IMR-90 (cell line): Measurements from ENCODE around the gene DSC2. TPM values are rescaled to one million over a fixed set of nuclear protein-coding genes. Genes with fewer than 3 reads are reported as not detected.
A peak's percentile ranks its signal among the peaks of the same experiment; 100 is the strongest.
"Not testable (repeated sequence)": the region's sequence is repeated elsewhere in the genome, so short reads cannot be mapped to it uniquely, and the experiment has no call there.

ENCODE experiments used
- ATAC-seq: fragments of 200-7000 bp; cut with Tn5 transposase; 2 replicates; pipeline ENCODE4 v1.9.1; 2020; ENCODE audit warnings: low read depth, mild to moderate bottlenecking, moderate library complexity
- BruUV-seq: library from RNA; stranded (reverse); fragments of 400-500 nt; replicated peaks from 2 replicates; lab custom pipeline; 2021; lab: Mats Ljungman, UMichigan
- CTCF ChIA-PET: fragments of 300-600 bp; formaldehyde crosslinking; extraction: SDS; loops from one replicate; lab custom pipeline; 2021; ENCODE audit warnings: antibody characterized with exemption; lab: Yijun Ruan, JAX
- POLR2A ChIA-PET: fragments of 300-600 bp; sonication (Branson Sonifier 250); formaldehyde crosslinking; loops from one replicate; lab custom pipeline; 2022; ENCODE audit warnings: antibody characterized with exemption; ENCODE audit not compliant: unreplicated experiment; lab: Charles Lee
- DNase-seq: peaks from one replicate; pipeline ENCODE4 v3.0.0; 2013
- H2AFZ ChIP-seq: replicated peaks from 2 replicates; pipeline ENCODE3; 2013; ENCODE audit warnings: low read length, mild to moderate bottlenecking; ENCODE audit not compliant: poor library complexity
- H2AK5ac ChIP-seq: 2 replicates; pipeline ENCODE4 v1.6.1; 2013; ENCODE audit warnings: low read depth, low read length, inconsistent platforms
- H2AK9ac ChIP-seq: replicated peaks from 2 replicates; pipeline ENCODE3; 2013; ENCODE audit warnings: mild to moderate bottlenecking, low read depth, low read length, moderate library complexity; ENCODE audit not compliant: poor library complexity
- H2BK120ac ChIP-seq: 2 replicates; pipeline ENCODE4 v1.6.1; 2013; ENCODE audit warnings: low read depth, low read length, inconsistent platforms
- H2BK15ac ChIP-seq: 3 replicates; pipeline ENCODE4 v1.6.1; 2013; ENCODE audit warnings: low read depth, low read length, inconsistent platforms
- H2BK20ac ChIP-seq: 2 replicates; pipeline ENCODE4 v1.6.1; 2013; ENCODE audit warnings: low read depth, mild to moderate bottlenecking, inconsistent platforms, low read length, moderate library complexity
- H2BK5ac ChIP-seq: 2 replicates; pipeline ENCODE4 v1.6.1; 2013; ENCODE audit warnings: mild to moderate bottlenecking, low read depth, low read length, inconsistent platforms; ENCODE audit not compliant: poor library complexity, severe bottlenecking
- H3K14ac ChIP-seq: replicated peaks from 2 replicates; pipeline ENCODE4 v1.6.1; 2013; ENCODE audit warnings: low read depth, low read length, inconsistent platforms
- H3K18ac ChIP-seq: 2 replicates; pipeline ENCODE4 v1.6.1; 2013; ENCODE audit warnings: low read depth, low read length, control low read depth
- H3K23ac ChIP-seq: 2 replicates; pipeline ENCODE4 v1.6.1; 2013; ENCODE audit warnings: low read depth, low read length, inconsistent platforms
- H3K27ac ChIP-seq: 2 replicates; pipeline ENCODE4 v1.5.1; 2013; ENCODE audit warnings: mild to moderate bottlenecking, control low read depth, low read length; ENCODE audit not compliant: insufficient read depth
- H3K27me3 ChIP-seq: 2 replicates; pipeline ENCODE4 v1.6.1; 2013; ENCODE audit warnings: low read length; ENCODE audit not compliant: control insufficient read depth, insufficient read depth
- H3K36me3 ChIP-seq: 2 replicates; pipeline ENCODE4 v1.6.1; 2013; ENCODE audit warnings: low read length, mixed read lengths; ENCODE audit not compliant: control insufficient read depth, insufficient read depth
- H3K4ac ChIP-seq: 2 replicates; pipeline ENCODE4 v1.6.1; 2013; ENCODE audit warnings: low read depth, low read length, inconsistent platforms
- H3K4me1 ChIP-seq: 2 replicates; pipeline ENCODE4 v1.6.1; 2013; ENCODE audit warnings: low read length, mixed read lengths; ENCODE audit not compliant: control insufficient read depth, insufficient read depth
- H3K4me2 ChIP-seq: 2 replicates; pipeline ENCODE4 v1.6.1; 2013; ENCODE audit warnings: low read depth, mild to moderate bottlenecking, control low read depth, low read length, moderate library complexity
- H3K4me3 ChIP-seq: 2 replicates; pipeline ENCODE4 v1.5.1; 2013; ENCODE audit warnings: low read depth, mild to moderate bottlenecking, control low read depth, low read length, moderate library complexity; ENCODE audit not compliant: insufficient read depth
- H3K56ac ChIP-seq: 2 replicates; pipeline ENCODE4 v1.6.1; 2013; ENCODE audit warnings: low read length, inconsistent platforms; ENCODE audit not compliant: insufficient read depth; ENCODE audit errors: extremely low read depth
- H3K79me1 ChIP-seq, 2 experiments: 2 replicates each; pipeline ENCODE4 v1.6.1; 2013; ENCODE audit warnings: low read length in 2 of 2, inconsistent platforms in 1 of 2, low read depth in 1 of 2
- H3K9ac ChIP-seq: 2 replicates; pipeline ENCODE4 v1.6.1; 2013; ENCODE audit warnings: low read depth, low read length, control low read depth
- H3K9me1 ChIP-seq: 2 replicates; pipeline ENCODE4 v1.6.1; 2013; ENCODE audit warnings: low read length, inconsistent platforms; ENCODE audit not compliant: insufficient read depth
- H3K9me3 ChIP-seq: 2 replicates; pipeline ENCODE4 v1.6.1; 2013; ENCODE audit warnings: low read length; ENCODE audit not compliant: control insufficient read depth, insufficient read depth
- H4K20me1 ChIP-seq: 2 replicates; pipeline ENCODE4 v1.6.1; 2013; ENCODE audit warnings: low read length, inconsistent platforms; ENCODE audit not compliant: insufficient read depth
- H4K5ac ChIP-seq: 2 replicates; pipeline ENCODE4 v1.6.1; 2013; ENCODE audit warnings: mild to moderate bottlenecking, low read depth, low read length, control low read depth
- H4K8ac ChIP-seq, 2 experiments: 2 replicates each; pipeline ENCODE4 v1.6.1; 2013; ENCODE audit warnings: low read depth in 2 of 2, low read length in 2 of 2, control low read depth in 1 of 2, inconsistent platforms in 1 of 2
- H4K91ac ChIP-seq: 2 replicates; pipeline ENCODE4 v1.6.1; 2013; ENCODE audit warnings: low read depth, low read length, inconsistent platforms; ENCODE audit not compliant: insufficient read depth
- ELK1 ChIP-seq: fragments of 150-350 bp; IDR thresholded peaks from 2 replicates; pipeline ENCODE4 v1.6.1; 2016; ENCODE audit warnings: low read depth, mild to moderate bottlenecking, low read length, moderate library complexity, borderline replicate concordance
- FOS ChIP-seq: fragments of 150-350 bp; IDR thresholded peaks from 2 replicates; pipeline ENCODE4 v1.6.1; 2016; ENCODE audit warnings: low read depth, low read length
- WGBS, 2 experiments: methylation state at CpG; one replicate each; pipeline versions ENCODE4 v1.1.5 to v1.1.7; 2013; ENCODE audit warnings: missing lambda C conversion rate in 2 of 2; ENCODE audit not compliant: insufficient read length in 1 of 2; ENCODE audit errors: extremely low coverage in 2 of 2; 5-methylcytosine and 5-hydroxymethylcytosine counted together
- dilution Hi-C: fragments of 300-500 bp; cut with HindIII; formaldehyde crosslinking; loops from one replicate; pipeline ENCODE4 v1.14.3; 2018; ENCODE audit warnings: low sequenced_read_pairs; ENCODE audit not compliant: unreplicated experiment
- in situ Hi-C: fragments of 300-500 bp; cut with MboI; formaldehyde crosslinking; loops from 3 replicates; pipeline ENCODE4 v1.14.3; 2019; ENCODE audit warnings: low sequenced_read_pairs, inconsistent platforms, mixed read lengths
- intact Hi-C: fragments of 100-400 bp; cut with micrococcal nuclease; formaldehyde crosslinking; loops from 2 replicates; pipeline ENCODE4 v1.10.0; 2022
- polyA plus RNA-seq, 3 experiments: library from polyadenylated mRNA; depleted of rRNA; stranded (reverse); fragments of >200 nt; gene quantifications; 2 replicates each; pipeline ENCODE4 v1.2.3, GENCODE V29; 2012; ENCODE audit warnings: low replicate concordance in 1 of 3
- total RNA-seq: library from RNA; depleted of rRNA; stranded (reverse); fragments of >200 nt; gene quantifications from 2 replicates; pipeline ENCODE4 v1.2.3, GENCODE V29; 2012

The DSC2 gene
- total and polyA plus RNA-seq, 2 of the 4 experiments (the other 2 are of a cell fraction): not detected

- Histone ChIP-seq H3K23ac (no peak overlapping the region), H3K27ac (no peak overlapping the region), H3K36me3 (no peaks in the 10 kb centered on the region), H3K4me1 (no peaks in the 10 kb centered on the region), H4K5ac (no peak overlapping the region), H3K4me2 (no peak overlapping the region), H2BK20ac (no peak overlapping the region), H2BK5ac (no peak overlapping the region), H2BK120ac (no peak overlapping the region), H2AK5ac (no peak overlapping the region), H3K79me1 (no peaks in the 10 kb centered on the region), H4K20me1 (no peaks in the 10 kb centered on the region), H3K4ac (no peak overlapping the region), H3K9me3 (no peaks in the 10 kb centered on the region; the same call in 1 of the 2 replicates), H3K9ac (no peak overlapping the region), H3K14ac (no peak overlapping the region), H3K18ac (no peak overlapping the region), H4K91ac (no peak overlapping the region), H3K56ac (no peak overlapping the region), H2AK9ac (no peak overlapping the region), H3K4me3 (no peak overlapping the region), H2BK15ac (no peak overlapping the region), H2AFZ (no peak overlapping the region), H4K8ac (no peak overlapping the region), H3K9me1 (no peaks in the 10 kb centered on the region), H3K27me3 (no peaks in the 10 kb centered on the region)
- no TSS peak for BruUV-seq
- no peak for DNase-seq
- CTCF ChIA-PET: no interaction called here
- dilution Hi-C loops (no loop called here), in situ Hi-C loops (no loop called here), intact Hi-C loops (no loop called here)
- TF ChIP-seq FOS: no peak
- TF ChIP-seq ELK1: no peak
- POLR2A ChIA-PET: no interaction called here
- no CpG with 5 or more reads among the region's 3 CpGs for WGBS, 2 experiments
- ATAC-seq: no peak
Observed at GRCh38 chr18:31015715-31016434, 86.3 kb downstream of the DSC2 start.

- H4K5ac ChIP-seq, H3K4ac ChIP-seq, H2BK120ac ChIP-seq, H2AFZ ChIP-seq, H2AK5ac ChIP-seq, H3K36me3 ChIP-seq, H3K4me3 ChIP-seq, H2BK15ac ChIP-seq, H4K8ac ChIP-seq, H3K79me1 ChIP-seq, H3K9me1 ChIP-seq, BruUV-seq, H3K4me2 ChIP-seq, CTCF ChIA-PET, H2BK20ac ChIP-seq, H3K9me3 ChIP-seq, H2AK9ac ChIP-seq, ATAC-seq, H3K23ac ChIP-seq, H3K27ac ChIP-seq, H4K20me1 ChIP-seq, H3K4me1 ChIP-seq, H2BK5ac ChIP-seq, H3K9ac ChIP-seq, H3K18ac ChIP-seq, dilution Hi-C loops, H3K56ac ChIP-seq, H3K14ac ChIP-seq, H3K27me3 ChIP-seq, intact Hi-C loops, in situ Hi-C loops, H4K91ac ChIP-seq: not testable (repeated sequence)
- DNase-seq: peak; percentile 51
- no CpG with 5 or more reads among the region's 7 CpGs for WGBS, 2 experiments
- POLR2A ChIA-PET: interaction anchor here (0.6 kb wide), 1 partner anchor 60 kb away, joined by 4 read pairs; no protein-coding TSS in a partner anchor
Observed at GRCh38 chr18:31011455-31011854, 90.8 kb downstream of the DSC2 start.
